H1 (cell line): ENCODE data around the gene SPATS2. TPM values are rescaled to one million over a fixed set of nuclear protein-coding genes. Genes with fewer than 3 reads are reported as not detected.

Source experiments
- ASH2L ChIP-seq: fragments of 200-600, 300-600 bp; sonication (generic); IDR thresholded peaks from one replicate; pipeline ENCODE4 v1.7.1; 2017; ENCODE audit warnings: low read length
- BCL11A ChIP-seq, 2 experiments: IDR thresholded peaks; one replicate each; pipeline ENCODE4 v1.6.1; 2011; ENCODE audit warnings: low read depth in 2 of 2, low read length in 2 of 2, mild to moderate bottlenecking in 2 of 2
- CBX5 ChIP-seq: fragments of 300-800, 300-1000 bp; sonication (generic); IDR thresholded peaks from 2 replicates; pipeline ENCODE4 v1.7.1; 2016; ENCODE audit warnings: antibody characterized with exemption, low read length, low read depth
- CHD7 ChIP-seq: fragments of 300-600 bp; sonication (generic); IDR thresholded peaks from 2 replicates; pipeline ENCODE4 v1.7.1; 2012; ENCODE audit warnings: low read length, moderate library complexity, mild to moderate bottlenecking, inconsistent platforms; ENCODE audit not compliant: insufficient replicate concordance
- EZH2 ChIP-seq: fragments of 200-600 bp; sonication (generic); IDR thresholded peaks from 2 replicates; pipeline ENCODE4 v1.7.1; 2012; ENCODE audit warnings: low read depth, mild to moderate bottlenecking, moderate library complexity, low read length, inconsistent platforms; ENCODE audit not compliant: severe bottlenecking
- RAD21 ChIP-seq, 2 experiments: IDR thresholded peaks in 1 of 2; conservative IDR thresholded peaks in 1 of 2; 2 replicates each; pipeline ENCODE4 v1.6.1; 2011; ENCODE audit warnings: low read depth in 2 of 2, low read length in 2 of 2, improper control_type of control experiment in 1 of 2, inconsistent platforms in 1 of 2, mild to moderate bottlenecking in 1 of 2, moderate library complexity in 1 of 2
- SIRT6 ChIP-seq: IDR thresholded peaks from one replicate; pipeline ENCODE4 v1.7.1; 2012; ENCODE audit warnings: low read length, inconsistent platforms
- TAF1 ChIP-seq: IDR thresholded peaks from 2 replicates; pipeline ENCODE4 v1.6.1; 2011; ENCODE audit warnings: mild to moderate bottlenecking, low read depth, low read length
- TCF12 ChIP-seq: IDR thresholded peaks from 2 replicates; pipeline ENCODE4 v1.6.1; 2011; ENCODE audit warnings: low read depth, mild to moderate bottlenecking, low read length
- polyA plus RNA-seq, 7 experiments: library from polyadenylated mRNA; depleted of rRNA in 3 of 7; stranded (reverse) in 5 of 7; unstranded in 2 of 7; fragments of >200 nt in 5 of 7; fragments of 200-250 nt in 2 of 7; gene quantifications; 1 replicate in 5 of 7; 2 replicates in 1 of 7; 4 replicates in 1 of 7; pipeline versions ENCODE4 v1.2.1 to v1.2.3, GENCODE V29; 2011 to 2013; ENCODE audit warnings: missing spikeins in 2 of 7, mixed read lengths in 2 of 7
- total RNA-seq: library from RNA; stranded (reverse); fragmentation: NEBNext Ultra II Directional; extraction: Animal tissue kit (Norgen Biotek cat#: 25700); gene quantifications from 2 replicates; pipeline ENCODE4 v1.2.1, GENCODE V29; 2021

Gene SPATS2
- total and polyA plus RNA-seq, 2 of the 8 experiments (the other 6 are each of a cell fraction or from before 2014, with no cell fraction given), result 19.2 to 24.5 TPM

- TF ChIP-seq CHD7 (no peak), ASH2L (peak; percentile 46), TCF12 (no peak), EZH2 (peak; percentile 91), CBX5 (no peak), TAF1 (no peak), BCL11A (IDR thresholded peaks at IDR 0.05; ENCODE audit: low read depth in 2 of 2, low read length in 2 of 2) (no peak), RAD21 (IDR thresholded peaks at IDR 0.05 in 1 of 2, conservative IDR thresholded peaks at IDR 0.05 in 1 of 2; ENCODE audit: low read depth in 2 of 2, low read length in 2 of 2) (no peak), SIRT6 (no peak)
These were observed 21.2 kb upstream of the SPATS2 start (continued) for GRCh38 chr12:49345825-49346658.
